Astrocyte of the cerebellum (primary cell): ENCODE results near the gene THSD4.
A peak's percentile ranks its signal among the peaks of the same experiment; 100 is the strongest.

Experiments
- DNase-seq: peaks from one replicate; pipeline ENCODE4 v3.0.0-alpha.2; 2011; ENCODE audit warnings: low read depth
- H3K4me3 ChIP-seq: 2 replicates; pipeline ENCODE4 v1.5.1; 2011; ENCODE audit warnings: mild to moderate bottlenecking, low read depth, low read length, moderate library complexity
- CTCF ChIP-seq: IDR thresholded peaks from 2 replicates; pipeline ENCODE4 v1.5.1; 2012; ENCODE audit warnings: low read length, low read depth, moderate library complexity, mild to moderate bottlenecking; ENCODE audit errors: missing control alignments
- in situ Hi-C: cut with HindIII; loops from 2 replicates; pipeline ENCODE4 v1.10.0; 2017; ENCODE audit warnings: low sequenced_read_pairs

The THSD4 gene

GRCh38 chr15:71737761-71738160 lies 622.5 kb downstream of the THSD4 start:
- in situ Hi-C loops = no loop called here
- no peak for TF ChIP-seq CTCF
- no peak for DNase-seq
- H3K4me3 ChIP-seq = no peak overlapping the region

DNA sequence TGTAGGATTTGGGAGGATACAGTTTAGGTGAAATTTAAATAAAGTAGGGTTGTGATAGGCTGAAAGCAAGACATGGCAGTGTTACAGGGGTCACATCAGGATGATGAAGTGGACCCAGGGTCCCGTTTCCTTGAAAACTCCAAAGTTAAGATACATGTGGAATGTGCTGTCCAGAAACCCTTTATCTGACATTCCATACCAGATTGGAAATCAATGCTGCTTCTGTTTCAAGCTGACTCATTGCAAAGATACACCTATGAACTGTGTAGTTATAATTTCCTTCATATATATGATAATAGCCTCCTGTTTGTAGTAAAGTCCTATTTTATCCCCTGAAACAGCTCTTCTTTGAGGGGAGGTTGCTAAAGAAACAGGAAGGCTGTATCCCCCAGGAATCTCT lies 624.1 kb downstream of the THSD4 start:
- TF ChIP-seq CTCF = no peak
- no peak for DNase-seq
- no peak overlapping the region for H3K4me3 ChIP-seq
- in situ Hi-C loops = no loop called here

- in situ Hi-C loops = no loop called here
Measured at GRCh38 chr15:71742964-71743363, 627.7 kb downstream of the THSD4 start.

DNA sequence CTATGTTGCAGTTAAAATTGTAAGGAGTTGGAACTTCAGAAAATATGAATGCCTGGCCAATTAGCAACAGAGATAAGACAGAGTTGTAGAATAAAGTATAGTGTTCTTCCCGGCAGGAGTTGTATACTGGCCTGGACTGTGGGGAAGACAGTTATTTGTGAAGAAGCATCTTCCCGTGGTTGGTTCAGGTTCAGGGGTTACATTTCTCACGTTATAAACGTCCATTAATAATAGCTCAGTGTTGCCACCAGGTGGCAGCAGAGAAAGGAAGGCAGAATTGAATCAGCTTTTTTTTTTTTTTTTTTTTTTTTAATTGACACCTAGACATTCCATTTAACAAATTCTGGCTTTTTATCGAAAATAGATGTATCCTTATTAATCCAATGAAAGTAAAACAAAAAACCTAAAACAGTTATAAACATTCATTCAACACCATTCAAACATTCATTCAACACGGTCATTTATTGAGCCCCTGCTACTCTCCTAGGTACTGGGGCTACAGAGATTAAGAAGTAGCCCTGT lies 628.7 kb downstream of the THSD4 start:
- DNase-seq = peak; percentile 28
- no peak overlapping the region for H3K4me3 ChIP-seq
- peak; percentile 73 for TF ChIP-seq CTCF
- in situ Hi-C loops = no loop called here

More at GRCh38 chr15:71742964-71743363, 627.7 kb downstream of the THSD4 start:
- no peak for TF ChIP-seq CTCF
- no peak for DNase-seq
- no peak overlapping the region for H3K4me3 ChIP-seq

GRCh38 chr15:71746719-71747118 lies 631.4 kb downstream of the THSD4 start:
- in situ Hi-C loops = no loop called here
- H3K4me3 ChIP-seq = no peak overlapping the region
- no peak for TF ChIP-seq CTCF
- DNase-seq = no peak

- no peak overlapping the region for H3K4me3 ChIP-seq
- peak; percentile 26 for DNase-seq
- in situ Hi-C loops = no loop called here
- no peak for TF ChIP-seq CTCF
Measured at GRCh38 chr15:71747128-71748083, 632.1 kb downstream of the THSD4 start.
